Muscle layer of duodenum (tissue), 2 donors: Measurements from ENCODE around the gene NEDD4L.
A peak's percentile ranks its signal among the peaks of the same experiment; 100 is the strongest.

Experiments used
- H3K27ac ChIP-seq: one replicate; pipeline ENCODE4 v1.7.0; 2013; ENCODE audit warnings: mild to moderate bottlenecking, low read length
- H3K27me3 ChIP-seq: one replicate; pipeline ENCODE4 v1.7.0; 2013; ENCODE audit warnings: low read depth, mild to moderate bottlenecking, control low read depth, low read length
- H3K36me3 ChIP-seq, 2 donors: one replicate each; pipeline ENCODE4 v1.7.0; 2013; ENCODE audit warnings: low read length in 2 of 2, control low read depth in 1 of 2, mild to moderate bottlenecking in 1 of 2; ENCODE audit not compliant: insufficient read depth in 2 of 2, control insufficient read depth in 1 of 2
- H3K4me1 ChIP-seq, 2 donors: one replicate each; pipeline ENCODE4 v1.7.0; 2013; ENCODE audit warnings: low read length in 2 of 2, mild to moderate bottlenecking in 2 of 2, control low read depth in 1 of 2, moderate library complexity in 1 of 2; ENCODE audit not compliant: insufficient read depth in 2 of 2, control insufficient read depth in 1 of 2
- H3K4me3 ChIP-seq, 2 donors: one replicate each; pipeline ENCODE4 v1.7.0; 2013; ENCODE audit warnings: low read length in 2 of 2, low read depth in 1 of 2, mild to moderate bottlenecking in 1 of 2
- H3K9me3 ChIP-seq, 2 donors: one replicate each; pipeline ENCODE4 v1.7.0; 2013; ENCODE audit warnings: low read length in 2 of 2, control low read depth in 1 of 2, mild to moderate bottlenecking in 1 of 2; ENCODE audit not compliant: control insufficient read depth in 1 of 2
- donor health status: healthy.

Gene NEDD4L

DNA sequence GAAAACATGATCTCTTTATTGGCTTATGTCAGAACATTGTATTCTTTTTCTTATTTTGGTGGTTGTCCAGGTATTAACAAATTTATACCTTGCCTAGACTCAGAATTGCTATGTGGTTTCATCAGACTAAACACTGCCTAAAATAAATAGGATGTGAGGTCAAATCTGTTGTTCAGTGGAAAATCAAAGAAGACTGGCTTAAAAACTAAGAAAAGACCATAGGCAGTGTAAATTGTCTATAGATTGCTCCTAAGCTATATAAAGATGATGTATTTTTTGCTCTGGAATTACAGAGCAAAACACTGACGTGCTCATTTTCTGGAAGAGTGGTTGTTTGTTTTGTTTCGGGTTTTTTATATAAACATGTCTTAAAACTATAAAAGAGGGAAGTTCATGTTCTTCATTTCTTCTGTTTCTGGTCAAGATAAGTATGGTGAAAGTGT is 318.8 kb downstream of the NEDD4L start:
- no peaks in the 10 kb centered on the region for H3K9me3 ChIP-seq
- peaks cover 20 to 25% of the 10 kb centered on the region in 2 donors for H3K36me3 ChIP-seq

DNA sequence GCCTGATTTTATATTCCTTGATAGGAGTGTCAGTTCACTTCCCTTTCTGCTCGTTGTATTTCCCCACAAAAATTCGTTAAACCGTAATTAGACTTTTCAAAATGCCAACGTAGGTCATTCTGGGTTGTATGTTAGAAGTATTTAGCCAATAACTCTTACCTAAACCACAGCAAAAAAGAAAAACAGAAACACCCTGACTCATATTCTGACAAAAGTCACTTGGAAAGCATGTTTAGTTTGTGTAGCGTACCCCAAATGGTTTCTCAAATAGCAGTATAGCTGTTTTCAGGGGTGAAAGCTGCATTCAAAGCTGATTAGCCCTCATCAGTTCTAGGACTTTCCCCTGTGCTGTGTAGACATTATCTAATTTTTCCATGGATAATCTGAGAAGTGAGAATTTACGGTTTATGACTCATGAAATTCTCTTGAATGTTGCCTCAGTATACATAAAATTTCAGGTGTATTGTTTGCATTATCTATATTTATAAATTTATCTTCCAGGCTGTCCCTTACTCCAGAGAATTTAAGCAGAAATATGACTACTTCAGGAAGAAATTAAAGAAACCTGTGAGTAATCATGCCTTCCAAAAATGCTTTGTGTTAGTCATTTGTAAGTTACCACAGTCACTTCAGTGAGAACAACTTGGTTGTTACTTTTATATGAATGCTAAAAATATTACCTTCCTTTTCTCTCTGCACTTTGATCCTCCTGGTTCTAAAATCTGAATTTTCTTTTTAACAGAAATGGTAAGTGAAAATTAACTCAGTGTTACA is 319.9 kb downstream of the NEDD4L start:
- Histone ChIP-seq H3K4me3 (no peak overlapping the region), H3K4me1 (peaks cover 0 to 3% of the 10 kb centered on the region in 2 donors), H3K36me3 (peaks cover 19 to 30% of the 10 kb centered on the region in 2 donors), H3K27ac (peak overlapping the region; percentile 77), H3K27me3 (no peaks in the 10 kb centered on the region), H3K9me3 (no peaks in the 10 kb centered on the region)

More for the DNA sequence above, 318.8 kb downstream of the NEDD4L start:
- Histone ChIP-seq H3K27ac (peak overlapping the region; percentile 77), H3K4me3 (no peak overlapping the region), H3K27me3 (no peaks in the 10 kb centered on the region), H3K4me1 (peaks cover 0 to 3% of the 10 kb centered on the region in 2 donors)

DNA sequence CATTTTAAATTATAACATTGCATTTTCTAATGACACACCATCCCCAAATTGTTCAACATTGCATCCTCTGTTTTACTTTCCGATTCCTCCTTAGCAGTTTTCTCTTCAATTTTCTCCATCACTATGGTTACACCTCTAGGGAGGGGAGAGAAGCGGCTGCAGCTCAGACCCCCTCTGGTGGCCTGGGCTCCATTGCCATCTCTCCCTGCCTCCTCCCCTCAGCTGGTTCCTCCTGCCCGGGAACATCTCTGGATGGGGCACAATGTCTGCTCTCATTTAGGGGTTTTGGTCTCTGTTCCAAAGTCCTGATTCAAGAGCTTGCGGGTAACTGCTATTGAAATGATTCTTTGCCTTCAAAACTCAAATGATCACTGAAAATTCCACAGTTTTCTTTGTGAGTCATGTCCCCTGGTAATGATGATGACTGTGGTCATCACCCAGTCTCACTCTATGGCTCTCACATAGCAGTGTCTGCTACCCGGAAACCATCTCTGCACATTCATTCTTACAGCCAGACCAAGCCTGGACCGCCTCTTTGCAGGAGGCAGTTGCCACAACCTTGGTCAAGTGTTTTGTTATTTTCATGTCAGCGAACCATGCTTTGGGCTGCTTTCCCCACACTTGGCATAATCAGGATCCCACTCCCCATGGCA is 321.0 kb downstream of the NEDD4L start:
- H3K4me3 ChIP-seq: no peak overlapping the region
- H3K27me3 ChIP-seq: no peaks in the 10 kb centered on the region
- H3K4me1 ChIP-seq: peaks cover 0 to 3% of the 10 kb centered on the region in 2 donors
- H3K36me3 ChIP-seq: peaks cover 19 to 35% of the 10 kb centered on the region in 2 donors
- H3K27ac ChIP-seq: no peak overlapping the region
- no peaks in the 10 kb centered on the region for H3K9me3 ChIP-seq

GRCh38 chr18:58367425-58368140 is 323.6 kb downstream of the NEDD4L start:
- Histone ChIP-seq H3K4me1 (peaks cover 0 to under 1% of the 10 kb centered on the region in 2 donors), H3K36me3 (peaks cover 19 to 39% of the 10 kb centered on the region in 2 donors), H3K4me3 (no peak overlapping the region)

DNA sequence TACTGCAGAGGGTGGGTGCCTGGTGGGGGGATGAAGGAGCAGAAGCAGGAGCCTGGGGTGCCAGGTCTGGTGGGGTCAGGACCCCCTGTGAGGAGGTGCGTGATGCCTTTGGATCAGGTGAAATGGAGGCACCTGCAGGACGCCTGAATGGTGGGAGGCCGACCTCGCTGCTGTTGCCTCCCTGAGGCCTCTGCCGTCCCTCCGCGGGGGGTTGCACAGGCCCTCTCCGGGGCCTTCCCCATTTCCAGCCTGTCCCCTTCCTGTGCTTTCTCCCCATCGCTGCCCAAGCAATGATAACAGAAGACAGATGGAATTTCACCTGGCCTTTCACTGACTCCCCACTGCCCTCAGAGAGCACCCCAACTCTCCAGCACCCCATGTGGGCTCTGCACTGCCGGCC is 325.6 kb downstream of the NEDD4L start:
- no peaks in the 10 kb centered on the region for H3K4me1 ChIP-seq
- no peak overlapping the region for H3K27ac ChIP-seq
- no peaks in the 10 kb centered on the region for H3K27me3 ChIP-seq
- H3K36me3 ChIP-seq: peaks cover 19 to 28% of the 10 kb centered on the region in 2 donors
- no peak overlapping the region for H3K4me3 ChIP-seq
- no peaks in the 10 kb centered on the region for H3K9me3 ChIP-seq

More at GRCh38 chr18:58367425-58368140, 323.6 kb downstream of the NEDD4L start:
- no peaks in the 10 kb centered on the region for H3K9me3 ChIP-seq
- no peak overlapping the region for H3K27ac ChIP-seq
- H3K27me3 ChIP-seq: no peaks in the 10 kb centered on the region

GRCh38 chr18:58370038-58370580 is 326.1 kb downstream of the NEDD4L start:
- Histone ChIP-seq H3K4me1 (no peaks in the 10 kb centered on the region), H3K36me3 (peaks cover 16 to 28% of the 10 kb centered on the region in 2 donors), H3K9me3 (no peaks in the 10 kb centered on the region)

DNA sequence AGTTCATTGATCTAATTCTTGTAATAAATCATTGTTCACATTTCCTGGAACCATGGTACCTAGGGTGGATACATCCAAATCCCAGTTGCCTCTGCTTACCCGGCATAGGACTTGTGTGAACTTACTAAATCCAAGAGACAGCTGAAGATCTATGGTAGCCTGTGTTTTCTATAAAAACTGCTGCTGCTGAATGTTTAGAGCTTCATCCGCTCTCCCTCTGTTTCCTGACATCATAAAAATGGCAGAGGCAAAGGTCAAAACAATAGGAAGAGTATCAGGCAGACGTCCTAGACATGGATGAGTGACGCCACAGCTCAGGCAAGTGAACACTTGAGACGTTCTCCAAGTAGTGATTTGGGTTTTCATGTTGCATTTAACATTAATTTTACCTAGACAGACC is 326.6 kb downstream of the NEDD4L start:
- Histone ChIP-seq H3K36me3 (peaks cover 11 to 25% of the 10 kb centered on the region in 2 donors), H3K9me3 (no peaks in the 10 kb centered on the region), H3K27ac (no peak overlapping the region), H3K27me3 (no peaks in the 10 kb centered on the region), H3K4me1 (no peaks in the 10 kb centered on the region), H3K4me3 (no peak overlapping the region)

More at GRCh38 chr18:58370038-58370580, 326.1 kb downstream of the NEDD4L start:
- Histone ChIP-seq H3K4me3 (no peak overlapping the region), H3K27ac (no peak overlapping the region), H3K27me3 (no peaks in the 10 kb centered on the region)

- Histone ChIP-seq H3K9me3 (no peaks in the 10 kb centered on the region), H3K36me3 (peaks cover 4 to 22% of the 10 kb centered on the region in 2 donors), H3K4me1 (no peaks in the 10 kb centered on the region), H3K27ac (no peak overlapping the region), H3K27me3 (no peaks in the 10 kb centered on the region), H3K4me3 (no peak overlapping the region)
These were observed 329.5 kb downstream of the NEDD4L start for GRCh38 chr18:58373481-58373880.

DNA sequence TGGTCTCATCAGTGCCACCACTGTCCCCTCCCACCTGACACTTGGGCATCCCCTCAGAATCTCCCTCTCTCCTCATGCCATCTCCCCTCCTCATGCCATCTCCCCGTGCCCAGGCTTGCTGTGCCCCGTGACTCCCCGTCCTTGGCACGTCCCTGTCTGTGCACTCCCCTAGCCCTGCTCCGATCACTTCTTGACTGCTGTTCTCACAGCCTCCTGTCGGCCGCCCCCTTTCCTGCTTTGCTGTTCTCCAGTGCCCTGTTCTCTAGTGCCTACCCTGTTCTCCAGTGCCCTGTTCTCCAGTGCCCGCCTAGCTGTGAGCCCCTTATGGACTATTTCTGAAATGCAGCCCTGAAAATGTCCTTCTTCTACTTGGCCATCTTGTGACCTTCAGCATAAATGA is 331.0 kb downstream of the NEDD4L start:
- H3K27ac ChIP-seq: no peak overlapping the region
- no peaks in the 10 kb centered on the region for H3K4me1 ChIP-seq
- H3K36me3 ChIP-seq: peaks cover 4 to 17% of the 10 kb centered on the region in 2 donors
- no peaks in the 10 kb centered on the region for H3K27me3 ChIP-seq
- no peak overlapping the region for H3K4me3 ChIP-seq
- no peaks in the 10 kb centered on the region for H3K9me3 ChIP-seq

DNA sequence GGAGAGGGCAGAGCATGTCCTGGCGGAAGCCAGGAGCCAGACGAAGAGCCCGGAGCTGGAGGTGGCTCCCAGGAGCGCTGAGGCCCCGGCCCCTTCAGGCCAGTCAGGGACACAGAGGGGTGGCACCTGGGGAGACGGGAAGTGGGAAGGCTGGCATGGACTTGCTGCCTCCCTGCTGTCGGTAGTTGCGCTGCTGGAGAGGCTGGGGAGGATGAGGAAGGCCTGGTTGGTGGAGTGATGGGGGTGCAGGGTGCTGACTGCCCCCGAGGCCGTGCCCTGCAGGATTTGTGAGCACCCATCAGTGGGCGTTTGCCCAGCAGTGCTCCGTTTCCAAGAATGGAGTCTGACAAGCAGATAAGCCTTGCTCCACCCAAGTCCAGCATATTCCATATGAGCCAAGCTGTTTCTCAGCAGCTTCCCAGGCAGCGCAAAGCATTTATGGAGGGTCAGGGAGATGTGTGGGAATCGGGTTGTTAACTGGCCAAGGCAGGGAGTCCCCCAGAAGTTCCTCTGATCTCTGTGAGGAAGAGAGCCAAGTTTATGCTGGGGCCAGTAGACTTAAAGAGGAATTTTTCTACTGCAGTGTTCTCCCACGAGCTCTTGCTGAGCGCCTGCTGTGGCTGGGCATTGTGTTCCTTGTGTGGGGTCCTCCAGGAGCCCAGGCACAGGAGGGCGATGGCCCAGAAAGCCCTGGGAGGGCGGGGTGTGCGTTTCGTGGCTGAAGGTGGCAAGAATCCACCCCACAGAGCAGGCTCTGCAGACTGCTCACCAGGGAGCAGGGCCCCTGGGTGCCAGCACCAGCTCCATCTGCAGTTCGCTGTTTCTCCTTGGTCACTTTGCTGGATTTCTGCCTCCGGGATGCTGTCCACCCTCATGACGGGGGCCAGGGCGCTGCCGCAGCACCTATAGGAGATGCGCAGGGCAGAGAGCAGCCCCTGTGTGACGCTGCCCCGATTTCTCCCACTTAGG is 334.7 kb downstream of the NEDD4L start:
- Histone ChIP-seq H3K4me3 (no peak overlapping the region), H3K9me3 (no peaks in the 10 kb centered on the region), H3K36me3 (peaks cover 3 to 10% of the 10 kb centered on the region in 2 donors), H3K27me3 (no peaks in the 10 kb centered on the region), H3K4me1 (no peaks in the 10 kb centered on the region), H3K27ac (no peak overlapping the region)
